ENCODE results near the gene EP400. TPM values are rescaled to one million over a fixed set of nuclear protein-coding genes. Genes with fewer than 3 reads are reported as not detected.
A peak's percentile ranks its signal among the peaks of the same experiment; 100 is the strongest.

Gene EP400
- total RNA-seq, 4 donors from 2014 or later, result 10.1 to 23.0 (median 20.9) TPM

- intact Hi-C loops (cut with DNase I), result no loop called here
- H3K36me3 ChIP-seq, result peaks cover 20 to 98% (median 26%) of the 10 kb centered on the region in 3 donors
- 82 to 89% methylated on average over 8 of the region's 8 CpGs for WGBS, 2 donors
Observed at GRCh38 chr12:132070298-132070697, 120.6 kb downstream of the EP400 start.

GRCh38 chr12:132071040-132071810 is 121.5 kb downstream of the EP400 start:
- H3K9me3 ChIP-seq, result no peaks in the 10 kb centered on the region
- no peaks in the 10 kb centered on the region for H3K4me1 ChIP-seq
- no peaks in the 10 kb centered on the region for H3K27me3 ChIP-seq
- no peak for DNase-seq
- H3K27ac ChIP-seq, result peak overlapping the region in 1 of 4 donors; percentile 21
- TF ChIP-seq POLR2A (IDR thresholded peaks at IDR 0.05), result no peak
- no peak for TF ChIP-seq CTCF (IDR thresholded peaks at IDR 0.05)
- H3K4me3 ChIP-seq, result no peak overlapping the region
- 82 to 86% methylated on average over 11 of the region's 12 CpGs for WGBS, 2 donors
- H3K36me3 ChIP-seq, result peaks cover 18 to 98% (median 31%) of the 10 kb centered on the region in 3 donors
- intact Hi-C loops (cut with DNase I), result no loop called here

More at GRCh38 chr12:132070298-132070697, 120.6 kb downstream of the EP400 start:
- no peaks in the 10 kb centered on the region for H3K9me3 ChIP-seq
- H3K4me1 ChIP-seq, result no peaks in the 10 kb centered on the region
- DNase-seq, result no peak
- no peak overlapping the region for H3K27ac ChIP-seq
- no peak overlapping the region for H3K4me3 ChIP-seq
- no peaks in the 10 kb centered on the region for H3K27me3 ChIP-seq
- TF ChIP-seq CTCF (IDR thresholded peaks at IDR 0.05) (no peak), POLR2A (IDR thresholded peaks at IDR 0.05) (no peak)

- Histone ChIP-seq H3K9me3 (no peaks in the 10 kb centered on the region), H3K4me3 (no peak overlapping the region), H3K27me3 (no peaks in the 10 kb centered on the region), H3K36me3 (peaks cover 15 to 98% (median 34%) of the 10 kb centered on the region in 3 donors), H3K4me1 (no peaks in the 10 kb centered on the region), H3K27ac (peak overlapping the region in 1 of 4 donors; percentile 21)
- WGBS, 2 donors, result 87 to 88% methylated on average over 11 to 14 of the region's 14 CpGs
- DNase-seq, result no peak
- TF ChIP-seq CTCF (IDR thresholded peaks at IDR 0.05) (no peak), POLR2A (IDR thresholded peaks at IDR 0.05) (no peak)
- intact Hi-C loops (cut with DNase I), result no loop called here
Observed at GRCh38 chr12:132071830-132072384, 122.2 kb downstream of the EP400 start.

GRCh38 chr12:132074216-132074615 is 124.5 kb downstream of the EP400 start:
- intact Hi-C loops (cut with DNase I), result no loop called here
- H3K4me3 ChIP-seq, result no peak overlapping the region
- TF ChIP-seq CTCF (IDR thresholded peaks at IDR 0.05) (no peak), POLR2A (IDR thresholded peaks at IDR 0.05) (no peak)
- H3K4me1 ChIP-seq, result no peaks in the 10 kb centered on the region
- DNase-seq, result no peak
- no peaks in the 10 kb centered on the region for H3K9me3 ChIP-seq
- WGBS, 2 donors, result 85 to 87% methylated on average over 14 of the region's 14 CpGs
- H3K36me3 ChIP-seq, result peaks cover 6 to 98% (median 24%) of the 10 kb centered on the region in 3 donors
- no peak overlapping the region for H3K27ac ChIP-seq
- H3K27me3 ChIP-seq, result no peaks in the 10 kb centered on the region

- H3K27ac ChIP-seq, result no peak overlapping the region
- no peaks in the 10 kb centered on the region for H3K9me3 ChIP-seq
- DNase-seq, result no peak
- TF ChIP-seq CTCF (IDR thresholded peaks at IDR 0.05) (peak in 1 of 6 experiments; percentile 7), POLR2A (IDR thresholded peaks at IDR 0.05) (no peak)
- H3K27me3 ChIP-seq, result no peaks in the 10 kb centered on the region
- intact Hi-C loops (cut with DNase I), result no loop called here
- peaks cover 6 to 92% (median 20%) of the 10 kb centered on the region in 3 donors for H3K36me3 ChIP-seq
- H3K4me3 ChIP-seq, result no peak overlapping the region
- H3K4me1 ChIP-seq, result no peaks in the 10 kb centered on the region
- 83 to 90% methylated on average over 9 to 10 of the region's 15 CpGs for WGBS, 2 donors
Observed at GRCh38 chr12:132075026-132075713, 125.4 kb downstream of the EP400 start.
